Vagina (tissue), 2 donors: Measurements from ENCODE around the gene ECE1. TPM values are rescaled to one million over a fixed set of nuclear protein-coding genes. Genes with fewer than 3 reads are reported as not detected.

Experiments
- DNase-seq, 2 donors: peaks; one replicate each; pipeline ENCODE4 v3.0.0-alpha.2; 2017; ENCODE audit errors: extremely low spot score in 2 of 2
- H3K27ac ChIP-seq: fragments of 200-600 bp; sonication (generic); one replicate; pipeline ENCODE4 v1.5.1; 2019
- H3K27me3 ChIP-seq: fragments of 200-600 bp; sonication (generic); one replicate; pipeline ENCODE4 v1.5.1; 2019
- H3K36me3 ChIP-seq, 2 donors: fragments of 200-600 bp; sonication (generic); one replicate each; pipeline ENCODE4 v1.5.1; 2017 to 2019
- H3K4me1 ChIP-seq: fragments of 200-600 bp; sonication (generic); one replicate; pipeline ENCODE4 v1.5.1; 2019
- H3K4me3 ChIP-seq, 2 donors: fragments of 200-600 bp; sonication (generic); 1 replicate in 1 of 2; 2 replicates in 1 of 2; pipeline ENCODE4 v1.5.1; 2016 to 2019
- H3K9me3 ChIP-seq: fragments of 200-600 bp; sonication (generic); one replicate; pipeline ENCODE4 v1.5.1; 2019
- CTCF ChIP-seq, 3 experiments: fragments of 450-650 bp in 2 of 3; fragments of 200-600 bp in 1 of 3; sonication (generic) in 1 of 3; IDR thresholded peaks; one replicate each; pipeline ENCODE4 v1.5.1; 2017 to 2019; ENCODE audit warnings: antibody characterized with exemption in 3 of 3, mild to moderate bottlenecking in 2 of 3, moderate library complexity in 2 of 3
- POLR2A ChIP-seq, 2 donors: fragments of 450-650 bp; IDR thresholded peaks; one replicate each; pipeline ENCODE4 v1.6.1; 2017; ENCODE audit warnings: antibody characterized with exemption in 2 of 2, mild to moderate bottlenecking in 2 of 2, moderate library complexity in 2 of 2
- POLR2AphosphoS5 ChIP-seq, 2 donors: sonication (generic); formaldehyde crosslinking; IDR thresholded peaks; one replicate each; pipeline ENCODE4 v1.9.0; 2017; ENCODE audit warnings: antibody characterized with exemption in 2 of 2, mild to moderate bottlenecking in 2 of 2, low read depth in 1 of 2; ENCODE audit not compliant: insufficient read depth in 1 of 2
- intact Hi-C: fragments of 100-400 bp; cut with DNase I; formaldehyde crosslinking; loops from one replicate; pipeline ENCODE4 v1.15.1; 2023
- total RNA-seq: library from RNA; depleted of rRNA; stranded (reverse); fragments of >200 nt; gene quantifications from one replicate; pipeline ENCODE4 v1.2.3, GENCODE V29; 2016

Gene ECE1
- total RNA-seq, 1 donor from 2014 or later, result 93.8 TPM

GRCh38 chr1:21249940-21250493, 40.2 kb downstream of the ECE1 start:
- Histone ChIP-seq H3K36me3 (peaks cover 0 to 63% of the 10 kb centered on the region in 2 donors), H3K4me1 (peaks cover 30% of the 10 kb centered on the region), H3K27ac (no peak overlapping the region), H3K27me3 (no peaks in the 10 kb centered on the region), H3K4me3 (no peak overlapping the region), H3K9me3 (no peaks in the 10 kb centered on the region)
- no peak for DNase-seq
- intact Hi-C loops, result no loop called here
- TF ChIP-seq POLR2AphosphoS5 (IDR thresholded peaks at IDR 0.05; ENCODE audit: insufficient read depth in 1 of 2, low read depth in 1 of 2), result no peak
- no peak for TF ChIP-seq POLR2A (IDR thresholded peaks at IDR 0.05)
- TF ChIP-seq CTCF (IDR thresholded peaks at IDR 0.05), result no peak

GRCh38 chr1:21247892-21248715, 42.2 kb downstream of the ECE1 start:
- no peaks in the 10 kb centered on the region for H3K27me3 ChIP-seq
- H3K27ac ChIP-seq, result no peak overlapping the region
- peaks cover 13% of the 10 kb centered on the region for H3K4me1 ChIP-seq
- no peak for DNase-seq
- H3K9me3 ChIP-seq, result no peaks in the 10 kb centered on the region
- H3K36me3 ChIP-seq, result peaks cover 0 to 82% of the 10 kb centered on the region in 2 donors
- intact Hi-C loops, result no loop called here
- TF ChIP-seq POLR2A (IDR thresholded peaks at IDR 0.05) (no peak), CTCF (IDR thresholded peaks at IDR 0.05) (no peak), POLR2AphosphoS5 (IDR thresholded peaks at IDR 0.05; ENCODE audit: insufficient read depth in 1 of 2, low read depth in 1 of 2) (no peak)
- no peak overlapping the region for H3K4me3 ChIP-seq

- Histone ChIP-seq H3K4me3 (no peak overlapping the region), H3K36me3 (peaks cover 0 to 87% of the 10 kb centered on the region in 2 donors), H3K27ac (no peak overlapping the region), H3K27me3 (no peaks in the 10 kb centered on the region), H3K9me3 (no peaks in the 10 kb centered on the region), H3K4me1 (peaks cover 3% of the 10 kb centered on the region)
- TF ChIP-seq POLR2AphosphoS5 (IDR thresholded peaks at IDR 0.05; ENCODE audit: insufficient read depth in 1 of 2, low read depth in 1 of 2) (no peak), POLR2A (IDR thresholded peaks at IDR 0.05) (no peak), CTCF (IDR thresholded peaks at IDR 0.05) (no peak)
- intact Hi-C loops, result no loop called here
- no peak for DNase-seq
These were observed 43.2 kb downstream of the ECE1 start for GRCh38 chr1:21246905-21247642.

GRCh38 chr1:21245688-21246229, 44.5 kb downstream of the ECE1 start:
- no peaks in the 10 kb centered on the region for H3K4me1 ChIP-seq
- intact Hi-C loops, result no loop called here
- no peak for TF ChIP-seq CTCF (IDR thresholded peaks at IDR 0.05)
- no peak for TF ChIP-seq POLR2AphosphoS5 (IDR thresholded peaks at IDR 0.05; ENCODE audit: insufficient read depth in 1 of 2, low read depth in 1 of 2)

More at GRCh38 chr1:21245688-21246229, 44.5 kb downstream of the ECE1 start:
- no peak overlapping the region for H3K27ac ChIP-seq
- no peaks in the 10 kb centered on the region for H3K27me3 ChIP-seq
- H3K9me3 ChIP-seq, result no peaks in the 10 kb centered on the region
- H3K36me3 ChIP-seq, result peaks cover 0 to 88% of the 10 kb centered on the region in 2 donors
- no peak for DNase-seq
- H3K4me3 ChIP-seq, result no peak overlapping the region
